ENCODE measurements around the gene POLR3B.

- TF ChIP-seq CTCF (IDR thresholded peaks at IDR 0.05) = no peak
- no peak for TF ChIP-seq POLR2A (IDR thresholded peaks at IDR 0.05)
Measured at GRCh38 chr12:106333756-106334155, 23.8 kb upstream of the POLR3B start.
